ENCODE results near the gene UBE2E1. TPM values are rescaled to one million over a fixed set of nuclear protein-coding genes. Genes with fewer than 3 reads are reported as not detected.

Gene UBE2E1
- total and polyA plus RNA-seq, 2 experiments from 2014 or later, result 9.0 to 65.3 TPM

GRCh38 chr3:23778446-23778845 is 27.3 kb upstream of the UBE2E1 start:
- H3K4me2 ChIP-seq (ENCODE audit: unreplicated experiment), result no peak overlapping the region
- H3K9me3 ChIP-seq (ENCODE audit: low read depth), result no peaks in the 10 kb centered on the region
- no peak overlapping the region for H3K9ac ChIP-seq
- TF ChIP-seq EZH2 (IDR thresholded peaks at IDR 0.05; ENCODE audit: insufficient read depth, poor library complexity, severe bottlenecking), result no peak
- no peak for TF ChIP-seq EZH2phosphoT487 (IDR thresholded peaks at IDR 0.05; ENCODE audit: insufficient read depth, low read depth)
- H3K36me3 ChIP-seq (ENCODE audit: low read depth), result no peaks in the 10 kb centered on the region
- H2AFZ ChIP-seq, result no peak overlapping the region
- in situ Hi-C loops (cut with MboI), result no loop called here
- H3K79me2 ChIP-seq (ENCODE audit: insufficient read depth), result no peaks in the 10 kb centered on the region
- H3F3A ChIP-seq (ENCODE audit: insufficient read depth), result peaks cover 8% of the 10 kb centered on the region; the same call in 1 of the 2 replicates
- 75 to 87% methylated on average over 2 of the region's 2 CpGs for WGBS, 2 experiments (ENCODE audit: low coverage in 1 of 2, low lambda C conversion rate in 2 of 2, missing lambda C conversion rate in 2 of 2)
- DNase-seq, result peak; percentile 11
- H3K4me3 ChIP-seq, result no peak overlapping the region
- no peaks in the 10 kb centered on the region for H3K9me2 ChIP-seq (ENCODE audit: insufficient read depth)
- no peaks in the 10 kb centered on the region for H3K27me3 ChIP-seq (replicated peaks; ENCODE audit: insufficient read depth)
- peaks cover 9% of the 10 kb centered on the region for H3K4me1 ChIP-seq (ENCODE audit: insufficient read depth)
- no peak overlapping the region for H3K27ac ChIP-seq
- H4K20me1 ChIP-seq (ENCODE audit: insufficient read depth), result no peaks in the 10 kb centered on the region

DNA sequence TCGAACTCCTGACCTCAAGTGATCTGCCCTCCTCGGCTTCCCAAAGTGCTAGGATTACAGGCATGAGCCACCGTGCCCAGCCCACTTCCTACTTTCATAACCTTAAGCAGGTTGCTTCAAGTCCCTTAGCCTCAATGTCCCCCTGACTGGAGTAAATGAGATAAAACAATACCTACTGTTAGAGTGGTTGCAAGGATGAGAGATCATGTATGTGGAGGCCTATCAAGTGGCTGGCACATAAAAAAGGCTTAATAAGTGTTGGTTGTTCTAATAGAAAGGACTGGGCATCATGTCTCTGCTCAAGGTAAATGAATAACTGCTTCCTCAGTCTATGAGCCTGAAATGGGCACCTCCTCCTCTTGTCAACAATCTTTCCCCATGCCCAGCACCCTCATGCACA is 25.9 kb upstream of the UBE2E1 start:
- no peak overlapping the region for H3K9ac ChIP-seq
- peaks cover 9% of the 10 kb centered on the region for H3K4me1 ChIP-seq (ENCODE audit: insufficient read depth)
- no peak overlapping the region for H3K4me2 ChIP-seq (ENCODE audit: unreplicated experiment)
- no peaks in the 10 kb centered on the region for H4K20me1 ChIP-seq (ENCODE audit: insufficient read depth)
- no peaks in the 10 kb centered on the region for H3K36me3 ChIP-seq (ENCODE audit: low read depth)
- no peak overlapping the region for H3K4me3 ChIP-seq
- no peak for DNase-seq
- no peaks in the 10 kb centered on the region for H3K79me2 ChIP-seq (ENCODE audit: insufficient read depth)
- in situ Hi-C loops (cut with MboI), result no loop called here
- H3F3A ChIP-seq (ENCODE audit: insufficient read depth), result peaks cover 8% of the 10 kb centered on the region; the same call in 1 of the 2 replicates
- H2AFZ ChIP-seq, result no peak overlapping the region
- H3K27ac ChIP-seq, result no peak overlapping the region
- H3K9me2 ChIP-seq (ENCODE audit: insufficient read depth), result no peaks in the 10 kb centered on the region
- TF ChIP-seq EZH2 (IDR thresholded peaks at IDR 0.05; ENCODE audit: insufficient read depth, poor library complexity, severe bottlenecking) (no peak), EZH2phosphoT487 (IDR thresholded peaks at IDR 0.05; ENCODE audit: insufficient read depth, low read depth) (no peak)
- no peaks in the 10 kb centered on the region for H3K9me3 ChIP-seq (ENCODE audit: low read depth)
- 0 out of 2 replicates have a peak, but pooled peaks cover 2% of the 10 kb centered on the region for H3K27me3 ChIP-seq (replicated peaks; ENCODE audit: insufficient read depth)
- 75 to 80% methylated on average over 3 of the region's 3 CpGs for WGBS, 2 experiments (ENCODE audit: low coverage in 1 of 2, low lambda C conversion rate in 2 of 2, missing lambda C conversion rate in 2 of 2)

DNA sequence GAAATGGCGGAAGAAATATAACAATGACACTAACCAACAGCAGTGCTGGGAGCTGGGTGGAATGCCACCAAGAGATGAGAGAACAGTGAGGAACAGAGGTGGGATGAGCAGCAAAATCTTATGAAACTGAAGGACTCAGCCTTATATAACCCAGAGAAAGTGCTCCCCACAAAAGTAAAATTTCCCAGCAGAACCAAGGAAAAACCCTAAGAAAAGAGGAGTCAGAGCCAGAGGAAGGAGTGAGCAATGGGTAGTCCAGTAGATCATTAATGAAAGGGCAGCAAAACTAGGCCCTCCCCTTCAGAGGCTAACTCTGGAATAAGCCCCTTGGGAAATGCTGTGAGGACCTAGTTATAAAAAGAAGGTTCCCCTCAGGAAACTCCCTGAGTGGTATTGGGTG is 24.7 kb upstream of the UBE2E1 start:
- DNase-seq, result no peak
- Histone ChIP-seq H3K36me3 (ENCODE audit: low read depth) (no peaks in the 10 kb centered on the region), H4K20me1 (ENCODE audit: insufficient read depth) (no peaks in the 10 kb centered on the region), H3K4me1 (ENCODE audit: insufficient read depth) (peaks cover 9% of the 10 kb centered on the region), H3K79me2 (ENCODE audit: insufficient read depth) (no peaks in the 10 kb centered on the region), H3K9me3 (ENCODE audit: low read depth) (no peaks in the 10 kb centered on the region), H3K9me2 (ENCODE audit: insufficient read depth) (no peaks in the 10 kb centered on the region), H2AFZ (no peak overlapping the region), H3K27ac (no peak overlapping the region), H3K9ac (no peak overlapping the region), H3F3A (ENCODE audit: insufficient read depth) (peaks cover 8% of the 10 kb centered on the region; the same call in 1 of the 2 replicates), H3K4me2 (ENCODE audit: unreplicated experiment) (no peak overlapping the region), H3K27me3 (replicated peaks; ENCODE audit: insufficient read depth) (peaks cover 11% of the 10 kb centered on the region; the same call in 1 of the 2 replicates), H3K4me3 (no peak overlapping the region)
- TF ChIP-seq EZH2phosphoT487 (IDR thresholded peaks at IDR 0.05; ENCODE audit: insufficient read depth, low read depth) (no peak), EZH2 (IDR thresholded peaks at IDR 0.05; ENCODE audit: insufficient read depth, poor library complexity, severe bottlenecking) (no peak)
- in situ Hi-C loops (cut with MboI), result no loop called here
- WGBS, 2 experiments (ENCODE audit: low coverage in 1 of 2, low lambda C conversion rate in 2 of 2, missing lambda C conversion rate in 2 of 2), result 96 to 97% methylated on average over 1 of the region's 1 CpG

DNA sequence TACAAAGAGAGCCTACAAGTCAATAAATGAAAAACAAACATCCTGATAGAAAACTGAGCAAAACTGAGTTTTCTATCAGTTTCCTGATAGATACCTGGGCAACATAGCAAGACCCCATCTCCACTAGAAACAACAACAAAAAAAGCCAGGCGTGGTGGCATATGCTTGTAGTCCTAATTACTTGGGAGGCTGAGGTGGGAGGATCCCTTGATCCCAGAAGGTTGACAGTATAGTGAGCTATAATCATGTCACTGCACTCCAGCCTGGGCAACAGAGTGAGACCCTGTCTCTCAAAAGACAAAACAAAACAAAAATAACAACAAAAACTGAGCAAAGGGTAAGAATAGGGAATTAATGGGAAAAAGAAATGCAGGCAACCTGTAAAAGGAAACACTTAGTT is 23.9 kb upstream of the UBE2E1 start:
- Histone ChIP-seq H3K4me2 (ENCODE audit: unreplicated experiment) (no peak overlapping the region), H3K79me2 (ENCODE audit: insufficient read depth) (no peaks in the 10 kb centered on the region), H3F3A (ENCODE audit: insufficient read depth) (peaks cover 5% of the 10 kb centered on the region; the same call in 1 of the 2 replicates), H3K4me3 (no peak overlapping the region), H2AFZ (no peak overlapping the region), H3K9me3 (ENCODE audit: low read depth) (no peaks in the 10 kb centered on the region), H3K4me1 (ENCODE audit: insufficient read depth) (peaks cover 2% of the 10 kb centered on the region; the same call in 1 of the 2 replicates), H3K9me2 (ENCODE audit: insufficient read depth) (no peaks in the 10 kb centered on the region), H3K27me3 (replicated peaks; ENCODE audit: insufficient read depth) (peaks cover 11% of the 10 kb centered on the region; the same call in 1 of the 2 replicates), H4K20me1 (ENCODE audit: insufficient read depth) (no peaks in the 10 kb centered on the region), H3K27ac (no peak overlapping the region), H3K36me3 (ENCODE audit: low read depth) (no peaks in the 10 kb centered on the region), H3K9ac (no peak overlapping the region)
- in situ Hi-C loops (cut with MboI), result no loop called here
- WGBS, 2 experiments (ENCODE audit: low coverage in 1 of 2, low lambda C conversion rate in 2 of 2, missing lambda C conversion rate in 2 of 2), result 67 to 71% methylated on average over 1 of the region's 1 CpG
- no peak for DNase-seq
- TF ChIP-seq EZH2phosphoT487 (IDR thresholded peaks at IDR 0.05; ENCODE audit: insufficient read depth, low read depth) (no peak), EZH2 (IDR thresholded peaks at IDR 0.05; ENCODE audit: insufficient read depth, poor library complexity, severe bottlenecking) (no peak)

Data from GM23248 (cell line).